MG63 (cell line): ENCODE measurements around the gene CTSV. TPM values are rescaled to one million over a fixed set of nuclear protein-coding genes. Genes with fewer than 3 reads are reported as not detected.
"Not testable (repeated sequence)": the region's sequence is repeated elsewhere in the genome, so short reads cannot be mapped to it uniquely, and the experiment has no call there.

Experiments
- DNase-seq: peaks from one replicate; pipeline ENCODE4 v3.0.0-alpha.2; 2020
- H3K27me3 ChIP-seq: fragments of 250-450 bp; sonication (Bioruptor Pico); 2 replicates; pipeline ENCODE4 v1.5.1; 2020; ENCODE audit warnings: mild to moderate bottlenecking, moderate library complexity
- H3K36me3 ChIP-seq: fragments of 250-450 bp; sonication (Bioruptor Pico); 2 replicates; pipeline ENCODE4 v1.5.1; 2020; ENCODE audit warnings: mild to moderate bottlenecking, moderate library complexity
- H3K4me3 ChIP-seq: fragments of 250-450 bp; sonication (Bioruptor Pico); 2 replicates; pipeline ENCODE4 v1.5.1; 2020; ENCODE audit warnings: mild to moderate bottlenecking, moderate library complexity
- H3K9me3 ChIP-seq: fragments of 250-450 bp; sonication (Bioruptor Pico); 2 replicates; pipeline ENCODE4 v1.5.1; 2020; ENCODE audit warnings: mild to moderate bottlenecking, moderate library complexity
- total RNA-seq: library from RNA; depleted of rRNA; stranded (reverse); fragments of >200 nt; shearing (Covaris generic); gene quantifications from 2 replicates; pipeline ENCODE4 v1.2.3, GENCODE V29; 2014; ENCODE audit warnings: low replicate concordance

Gene CTSV
- total RNA-seq, 1 experiment from 2014 or later, result 1.9 TPM

DNA sequence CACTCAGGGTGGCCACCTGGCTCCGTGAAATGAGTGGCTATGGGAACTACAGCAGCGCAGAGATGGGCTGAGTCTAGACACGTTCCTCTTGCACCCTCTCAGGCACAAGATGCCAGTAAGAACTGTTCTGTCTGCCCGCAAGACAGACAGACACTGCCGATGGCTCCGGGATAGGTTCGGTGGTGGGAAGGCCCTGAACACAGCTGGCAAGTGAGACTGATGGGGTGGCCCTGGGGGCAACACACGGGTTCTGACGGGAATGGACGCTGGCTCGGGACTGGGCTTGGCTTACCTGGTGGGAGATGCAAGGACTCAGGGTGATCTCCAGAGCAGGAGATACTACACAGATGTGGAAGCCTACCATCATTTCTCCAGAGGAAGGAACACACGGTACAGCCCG lies 16.9 kb upstream of the CTSV start:
- H3K27me3 ChIP-seq, result not testable (repeated sequence)

DNA sequence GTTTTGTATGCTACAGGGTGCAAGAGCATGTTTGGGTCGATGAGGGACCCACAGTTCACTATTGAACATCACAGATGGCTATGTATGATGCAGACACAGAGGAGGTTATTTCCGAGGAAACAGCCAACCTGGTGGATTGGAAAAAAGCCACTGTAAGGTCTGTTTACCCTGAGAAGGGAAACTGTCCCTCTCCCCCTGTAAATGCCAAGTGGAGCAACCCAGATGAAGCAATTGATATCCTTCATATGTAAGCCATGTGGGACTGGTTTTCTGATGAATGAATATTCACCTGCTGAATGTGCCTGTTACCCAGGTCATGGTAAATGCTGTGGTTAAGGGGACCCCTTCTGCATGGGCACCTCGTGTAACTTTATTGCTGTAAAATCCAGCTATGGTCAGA lies 14.8 kb upstream of the CTSV start:
- no peaks in the 10 kb centered on the region for H3K9me3 ChIP-seq
- no peak for DNase-seq
- H3K36me3 ChIP-seq, result no peaks in the 10 kb centered on the region
- H3K4me3 ChIP-seq, result no peak overlapping the region
- H3K27me3 ChIP-seq, result peaks cover 6% of the 10 kb centered on the region

More for the DNA sequence above, 16.9 kb upstream of the CTSV start:
- H3K36me3 ChIP-seq, H3K9me3 ChIP-seq, H3K4me3 ChIP-seq, DNase-seq: not testable (repeated sequence)

DNA sequence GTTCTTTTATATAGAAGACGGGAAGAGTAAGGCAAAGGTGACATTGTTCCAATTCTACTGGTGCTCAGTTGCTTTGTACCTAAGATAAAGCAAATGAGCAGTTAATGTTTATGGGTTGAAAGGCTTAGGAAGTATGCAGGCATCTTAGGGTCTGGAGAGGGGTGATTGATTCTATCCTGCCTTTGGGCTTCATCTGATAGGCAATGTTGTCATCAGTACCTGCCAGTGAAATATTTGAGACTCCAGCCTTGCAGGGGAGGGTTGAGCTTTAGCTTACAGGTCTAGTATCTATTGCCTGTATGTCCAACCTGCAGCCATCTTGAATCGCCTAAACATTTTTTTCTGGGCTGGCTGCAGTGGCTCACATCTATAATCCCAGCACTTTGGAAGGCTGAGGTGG lies 13.8 kb upstream of the CTSV start:
- no peak for DNase-seq
- H3K4me3 ChIP-seq, result no peak overlapping the region
- H3K9me3 ChIP-seq, result no peaks in the 10 kb centered on the region
- no peaks in the 10 kb centered on the region for H3K36me3 ChIP-seq
- H3K27me3 ChIP-seq, result peaks cover 6% of the 10 kb centered on the region

DNA sequence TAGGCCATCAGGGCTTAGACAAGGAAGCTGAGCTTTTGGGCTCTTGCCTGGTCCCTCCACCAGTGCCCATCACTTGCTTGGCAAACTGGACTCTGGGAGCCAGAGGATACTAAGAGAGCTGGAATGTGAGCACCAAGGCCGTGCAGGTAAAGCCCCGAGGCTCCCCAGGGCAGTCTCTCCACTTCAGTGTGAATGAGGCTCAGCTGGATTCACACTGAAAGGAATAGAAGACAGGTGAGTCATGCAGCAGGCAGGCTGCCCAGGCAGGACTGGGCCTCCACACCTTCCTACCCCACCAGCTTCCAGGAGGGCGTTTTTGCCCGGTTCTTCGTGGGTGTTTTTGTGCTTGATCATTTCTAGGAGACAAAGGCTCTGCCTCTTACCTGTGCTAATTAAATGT lies 7.3 kb upstream of the CTSV start:
- no peak overlapping the region for H3K4me3 ChIP-seq
- no peaks in the 10 kb centered on the region for H3K9me3 ChIP-seq
- peak; percentile 62 for DNase-seq
- peaks cover 5% of the 10 kb centered on the region; the same call in 1 of the 2 replicates for H3K27me3 ChIP-seq
- no peaks in the 10 kb centered on the region for H3K36me3 ChIP-seq

DNA sequence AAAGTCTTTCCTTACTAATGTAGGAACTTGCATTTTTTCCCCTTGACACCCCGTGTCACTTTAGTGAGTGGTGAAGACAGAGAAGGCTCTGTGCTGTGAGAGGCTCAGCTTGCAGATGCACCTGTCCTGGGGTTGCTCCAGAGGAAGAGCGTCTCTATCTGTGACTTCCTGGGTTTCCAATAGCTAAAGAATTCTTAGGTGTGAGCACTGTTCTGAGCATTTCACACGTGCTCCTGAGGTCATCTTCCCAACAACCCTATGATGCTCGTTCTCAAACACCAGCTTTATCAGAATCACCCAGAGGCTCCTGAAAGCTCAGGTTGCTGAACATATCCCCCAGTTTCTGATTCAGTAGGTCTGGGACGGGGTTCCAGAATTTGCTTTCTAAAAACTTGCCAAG lies 6.4 kb upstream of the CTSV start:
- Histone ChIP-seq H3K36me3 (no peaks in the 10 kb centered on the region), H3K9me3 (no peaks in the 10 kb centered on the region), H3K4me3 (no peak overlapping the region), H3K27me3 (peaks cover 11% of the 10 kb centered on the region)
- DNase-seq, result no peak

DNA sequence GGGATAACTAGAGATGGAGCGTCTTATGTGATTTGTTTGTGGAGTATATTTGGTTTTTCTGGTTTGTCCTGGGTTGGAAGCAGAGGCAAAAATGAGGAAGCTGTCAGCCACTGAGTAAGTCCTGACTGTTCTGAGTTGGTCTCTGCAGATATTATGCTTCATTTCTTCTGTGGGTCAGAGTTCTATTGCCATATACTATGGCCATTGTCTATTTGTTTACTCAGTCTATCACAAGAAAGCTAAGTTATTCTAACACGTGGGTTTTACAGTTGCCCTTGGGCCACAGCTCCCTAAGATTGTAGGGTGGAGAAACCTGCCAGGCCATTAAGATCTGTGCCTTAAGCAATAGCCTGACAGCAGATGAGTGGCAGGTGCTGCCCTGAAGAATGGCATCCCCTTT lies 3.0 kb upstream of the CTSV start:
- H3K4me3 ChIP-seq, result no peak overlapping the region
- peaks cover 13% of the 10 kb centered on the region for H3K27me3 ChIP-seq
- H3K9me3 ChIP-seq, result no peaks in the 10 kb centered on the region
- no peaks in the 10 kb centered on the region for H3K36me3 ChIP-seq
- no peak for DNase-seq

DNA sequence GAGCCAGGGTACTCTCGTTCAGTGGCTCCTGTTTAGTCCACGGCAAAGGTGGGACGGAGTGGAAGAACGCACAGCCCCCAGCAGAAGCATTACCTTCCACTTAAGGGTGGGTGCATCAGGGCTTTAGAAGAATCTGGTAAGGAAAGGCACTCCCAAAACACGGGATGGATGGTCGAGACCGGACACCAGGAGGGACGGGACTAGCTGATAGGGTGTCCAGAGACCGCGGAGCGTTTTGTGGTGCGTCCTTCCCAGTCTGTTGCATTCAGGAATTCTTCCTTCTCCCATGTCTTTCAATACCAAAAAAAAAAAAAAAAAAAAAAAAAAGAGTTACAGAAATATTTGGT lies 545 bp upstream of the CTSV start:
- peak; percentile 50 for DNase-seq
- Histone ChIP-seq H3K9me3 (no peaks in the 10 kb centered on the region), H3K4me3 (peak overlapping the region; percentile 51), H3K27me3 (peaks cover 13% of the 10 kb centered on the region), H3K36me3 (no peaks in the 10 kb centered on the region)

DNA sequence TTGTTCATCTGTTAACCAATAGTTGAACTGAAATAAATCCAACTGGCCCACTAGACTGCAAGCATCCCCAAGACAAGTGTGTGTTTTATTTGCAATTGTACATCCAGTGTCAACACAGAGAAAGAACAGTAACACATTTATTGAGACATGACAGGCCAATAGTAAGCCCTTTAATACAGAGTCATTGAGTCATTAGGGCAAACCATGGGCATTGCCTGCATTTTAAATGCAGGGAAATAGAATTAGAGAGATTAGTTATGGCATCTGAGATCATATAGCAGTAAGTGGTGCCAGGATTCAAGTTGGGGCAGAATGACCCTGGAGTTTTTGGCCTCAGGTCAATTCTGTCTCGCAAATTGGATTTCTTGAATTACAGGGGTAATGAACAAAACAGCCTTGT lies 15.4 kb downstream of the CTSV start:
- H3K27me3 ChIP-seq, H3K9me3 ChIP-seq, DNase-seq, H3K4me3 ChIP-seq, H3K36me3 ChIP-seq: not testable (repeated sequence)

DNA sequence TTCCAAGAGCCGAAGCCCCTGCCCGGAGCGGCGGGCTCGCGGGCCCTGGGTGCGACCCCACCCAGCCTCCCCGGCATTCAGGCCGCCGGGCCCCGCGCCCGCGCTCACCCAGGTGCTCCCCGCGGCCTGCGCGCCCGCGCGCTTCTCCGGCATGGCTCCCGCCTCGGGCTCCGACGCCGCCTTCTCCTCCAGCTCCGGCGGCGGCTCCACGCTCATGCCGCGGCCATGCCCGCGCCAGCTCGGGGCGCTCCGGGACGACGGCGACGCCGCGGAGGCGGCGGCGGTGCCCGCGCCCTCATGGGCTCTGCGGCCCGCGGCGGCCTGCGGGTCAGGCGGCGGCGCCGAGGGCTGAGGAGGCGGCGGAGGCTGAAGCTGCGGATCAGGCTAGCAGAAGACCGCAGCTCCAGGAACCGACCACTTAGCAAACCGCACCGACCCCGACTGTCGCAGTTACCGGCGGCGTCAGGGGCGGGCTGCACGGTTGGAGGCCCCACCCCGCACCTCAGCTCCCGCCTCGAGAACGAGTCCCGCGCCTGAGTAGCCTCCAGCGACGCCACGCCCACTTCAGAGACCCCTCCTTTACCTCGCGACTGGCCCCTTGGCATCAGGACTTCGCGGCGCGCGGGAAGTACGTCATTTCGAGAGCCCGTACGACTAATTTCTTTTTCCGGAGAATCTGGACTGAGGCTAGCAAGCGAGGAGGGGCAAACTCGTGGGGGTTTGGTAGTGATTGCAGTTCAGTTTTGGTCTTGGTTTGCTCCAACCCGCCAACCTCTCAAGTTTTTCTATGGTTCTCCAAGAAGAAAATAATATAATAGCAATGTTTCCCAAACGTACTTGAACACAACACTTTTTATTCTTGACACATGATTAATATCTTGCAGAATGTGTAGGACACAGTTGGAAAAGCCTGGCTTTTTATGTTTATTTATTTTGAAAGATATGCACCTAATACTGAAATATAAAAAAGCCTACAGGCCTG lies 25.5 kb downstream of the CTSV start:
- not testable (repeated sequence) for H3K9me3 ChIP-seq, H3K27me3 ChIP-seq, H3K36me3 ChIP-seq
- peak overlapping the region; percentile 65 for H3K4me3 ChIP-seq
- DNase-seq, result peak; percentile 77

DNA sequence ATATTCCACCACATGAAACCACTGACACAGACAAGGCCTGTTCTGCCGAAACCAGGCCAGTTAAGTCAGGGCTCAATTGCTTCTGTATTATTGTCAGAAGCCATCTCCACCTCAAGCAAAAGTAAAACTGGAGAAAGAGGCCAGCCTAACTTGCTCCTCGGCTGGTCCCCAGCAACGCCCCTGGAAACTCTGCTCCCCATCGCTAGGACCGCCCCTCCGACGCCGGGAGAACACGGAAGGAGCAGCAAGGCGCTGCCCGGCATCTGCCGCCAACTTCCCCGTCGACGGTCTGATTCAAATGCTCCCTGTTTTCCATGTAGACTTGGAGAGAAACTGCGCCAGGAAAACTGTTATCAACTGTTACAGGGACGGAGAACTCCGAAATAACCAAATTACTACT lies 26.3 kb downstream of the CTSV start:
- peak overlapping the region; percentile 61 for H3K4me3 ChIP-seq
- DNase-seq, result not testable (repeated sequence)

DNA sequence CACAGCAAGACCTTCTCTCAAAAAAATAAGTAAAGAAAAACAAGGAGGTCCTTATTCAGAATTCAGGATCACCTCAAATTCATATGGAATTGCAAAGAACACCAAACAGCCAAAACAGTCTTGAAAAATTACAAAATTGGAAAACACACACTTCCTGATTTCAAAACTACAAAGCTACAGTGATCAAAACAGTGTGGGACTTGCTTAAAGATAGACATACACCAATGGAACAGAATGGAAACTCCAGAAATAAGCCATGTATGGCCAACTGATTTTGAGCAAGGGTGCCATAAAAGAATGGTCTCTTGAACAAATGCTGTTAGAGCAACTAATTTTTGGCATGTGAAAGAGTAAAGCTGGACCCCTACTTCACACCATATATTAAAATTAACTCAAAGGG lies 36.7 kb downstream of the CTSV start:
- not testable (repeated sequence) for H3K9me3 ChIP-seq, H3K27me3 ChIP-seq, DNase-seq, H3K4me3 ChIP-seq, H3K36me3 ChIP-seq

More for the DNA sequence above, 26.3 kb downstream of the CTSV start:
- not testable (repeated sequence) for H3K9me3 ChIP-seq, H3K36me3 ChIP-seq, H3K27me3 ChIP-seq

DNA sequence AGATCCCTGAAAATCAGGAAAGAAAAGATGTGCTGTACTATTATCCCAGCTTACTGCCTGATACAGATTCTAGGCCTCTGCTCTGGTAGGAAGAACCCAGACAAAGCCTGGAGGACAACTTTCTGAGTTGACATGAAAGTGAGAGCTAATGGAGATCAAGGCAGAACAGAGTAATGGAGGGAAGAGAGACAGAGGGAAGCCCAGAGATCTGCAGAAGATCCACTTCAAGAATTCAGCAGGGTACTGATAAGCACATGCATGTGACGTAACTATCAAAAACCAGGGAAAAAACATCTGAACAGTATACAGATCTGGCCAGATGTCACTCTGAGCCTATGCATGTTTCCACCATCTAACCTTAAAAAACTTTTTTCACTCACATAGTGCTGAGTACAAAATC lies 37.6 kb downstream of the CTSV start:
- H3K9me3 ChIP-seq, H3K4me3 ChIP-seq, DNase-seq, H3K36me3 ChIP-seq, H3K27me3 ChIP-seq: not testable (repeated sequence)

DNA sequence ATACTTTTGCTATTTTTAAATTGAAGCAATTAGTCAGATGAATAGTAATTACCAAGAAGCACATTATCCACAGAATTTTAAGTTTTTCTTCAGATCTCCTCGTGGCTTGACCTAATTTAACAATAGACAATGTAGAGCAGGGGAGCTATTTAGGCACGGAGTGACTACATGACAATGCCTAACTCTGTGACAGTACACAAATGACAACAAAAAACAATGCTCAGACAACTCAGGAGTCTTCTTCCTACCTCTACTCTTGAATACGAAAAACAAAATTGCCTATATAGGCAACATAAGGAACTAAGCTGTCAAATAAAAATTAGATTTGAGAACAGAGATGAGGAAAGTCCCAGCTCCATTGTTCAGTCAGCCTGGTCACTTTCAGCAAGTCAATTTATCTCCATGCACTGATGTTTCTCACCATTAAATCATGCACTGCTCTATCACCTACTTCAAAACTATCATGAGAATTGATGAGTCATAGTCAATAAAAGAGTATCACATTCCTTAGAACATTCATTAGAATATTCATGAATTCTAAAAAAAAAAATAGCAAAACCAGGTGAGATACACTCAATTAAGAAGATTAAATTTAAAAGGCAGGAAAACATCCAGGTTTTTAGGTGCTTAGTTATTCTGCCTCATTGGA lies 38.7 kb downstream of the CTSV start:
- H3K9me3 ChIP-seq, H3K27me3 ChIP-seq, H3K36me3 ChIP-seq, DNase-seq, H3K4me3 ChIP-seq: not testable (repeated sequence)

DNA sequence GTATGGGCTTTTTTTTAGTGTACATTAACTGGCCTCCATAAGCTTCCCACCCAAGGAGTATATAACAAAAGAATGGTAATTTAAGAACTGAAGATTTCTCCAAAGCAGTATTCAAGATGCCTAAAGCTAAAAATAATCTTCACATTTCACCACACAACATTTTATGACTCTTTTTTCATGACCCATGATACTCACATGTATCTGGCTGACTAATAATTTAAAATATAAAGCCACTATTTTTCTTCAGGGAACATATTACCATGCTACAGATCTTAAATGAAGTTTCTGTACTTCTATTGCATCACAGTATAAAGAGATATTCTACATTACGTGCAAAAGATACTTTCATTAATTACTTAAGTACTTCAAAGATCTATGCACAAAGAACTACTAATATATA lies 39.2 kb downstream of the CTSV start:
- DNase-seq, H3K4me3 ChIP-seq, H3K9me3 ChIP-seq, H3K36me3 ChIP-seq, H3K27me3 ChIP-seq: not testable (repeated sequence)

DNA sequence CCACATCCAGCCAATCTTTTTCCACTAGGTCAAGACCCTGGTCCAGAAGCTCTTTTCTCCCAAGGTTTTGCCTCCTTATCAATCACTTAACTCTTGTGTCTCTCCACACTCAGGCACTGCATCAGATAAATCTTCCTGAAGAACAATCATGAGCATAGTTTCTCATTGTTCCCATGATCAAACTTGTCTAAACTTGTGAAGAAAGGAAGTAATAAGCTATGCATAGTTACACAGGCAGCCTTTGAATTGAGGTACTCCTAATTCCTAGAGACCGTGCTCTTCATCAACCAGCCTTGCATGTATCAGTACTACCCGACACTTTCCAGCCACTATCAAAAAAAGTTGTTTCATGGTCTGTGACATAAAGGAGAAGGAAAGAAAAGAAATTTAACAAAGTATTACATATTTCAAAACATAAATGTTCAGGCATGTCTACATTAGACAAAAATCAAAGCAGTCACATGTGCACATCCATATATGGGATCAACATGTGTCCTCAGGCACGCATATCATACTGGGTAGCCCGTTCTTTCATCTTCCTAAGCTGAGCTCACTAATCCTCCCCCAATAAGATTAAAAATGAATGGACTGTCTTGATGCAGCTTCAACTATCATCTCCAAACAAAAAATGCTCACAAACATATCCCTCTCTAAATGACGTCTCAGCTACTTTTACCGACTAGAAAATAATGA lies 41.8 kb downstream of the CTSV start:
- not testable (repeated sequence) for H3K4me3 ChIP-seq, H3K9me3 ChIP-seq, H3K27me3 ChIP-seq, H3K36me3 ChIP-seq, DNase-seq

DNA sequence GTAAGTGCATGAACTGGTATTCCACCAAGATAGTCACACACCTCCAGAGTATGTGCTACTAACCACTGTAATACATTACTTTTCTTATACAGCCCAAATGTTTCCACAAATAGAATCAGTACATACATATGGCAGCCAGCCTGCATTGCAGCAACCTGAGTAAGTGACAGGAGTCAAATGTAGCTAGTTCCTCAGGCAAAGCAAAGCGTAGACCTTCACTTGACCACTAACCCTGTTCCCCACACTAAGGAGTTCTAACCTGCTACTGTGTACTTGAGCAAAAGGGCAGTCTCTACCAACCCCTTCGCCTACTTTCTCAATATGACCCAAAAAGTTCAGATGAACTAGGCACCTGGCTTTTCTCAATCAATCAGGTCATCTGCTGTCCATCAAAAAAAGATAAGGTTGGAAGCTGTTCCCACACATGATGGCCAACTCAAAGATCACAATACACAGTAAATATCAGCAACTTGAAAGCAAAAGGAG lies 44.4 kb downstream of the CTSV start:
- not testable (repeated sequence) for H3K27me3 ChIP-seq, DNase-seq, H3K4me3 ChIP-seq, H3K9me3 ChIP-seq, H3K36me3 ChIP-seq

DNA sequence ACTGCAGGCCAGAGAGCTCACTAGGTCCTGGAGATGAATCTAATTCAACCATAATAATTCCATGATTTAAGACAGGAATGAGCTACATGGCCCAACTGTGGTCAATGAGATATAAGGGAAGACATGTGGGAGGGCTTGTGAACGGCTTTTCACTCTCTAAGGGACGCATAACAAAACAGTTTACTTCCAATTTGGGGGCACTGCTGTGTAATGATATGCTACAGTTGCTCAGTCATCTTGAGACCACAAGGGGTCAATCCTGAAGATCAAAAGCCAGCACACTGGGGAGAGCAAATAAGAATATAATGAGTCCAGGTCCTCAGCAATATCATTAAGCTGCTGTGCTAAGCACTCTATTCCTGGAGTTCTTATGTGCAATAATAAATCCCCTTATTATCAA lies 46.6 kb downstream of the CTSV start:
- H3K4me3 ChIP-seq, DNase-seq, H3K36me3 ChIP-seq, H3K9me3 ChIP-seq, H3K27me3 ChIP-seq: not testable (repeated sequence)
